Keratinocyte (primary cell): ENCODE measurements around the gene CHRNA5. TPM values are rescaled to one million over a fixed set of nuclear protein-coding genes. Genes with fewer than 3 reads are reported as not detected.

Experiments
- DNase-seq: peaks from one replicate; pipeline ENCODE4 v3.0.0-alpha.2; 2011; ENCODE audit warnings: low read depth, missing footprints, low spot score
- FAIRE-seq: peaks from 2 replicates; lab custom pipeline; 2011; peaks lifted over from hg19 to GRCh38; lab: Jason Lieb, UNC
- H2AFZ ChIP-seq: 2 replicates; pipeline ENCODE4 v1.6.0; 2012; ENCODE audit warnings: low read length, control low read depth, inconsistent platforms; ENCODE audit not compliant: control insufficient read depth
- H3K27ac ChIP-seq: 2 replicates; pipeline ENCODE4 v1.5.1; 2011; ENCODE audit warnings: low read length; ENCODE audit not compliant: control insufficient read depth, insufficient read depth
- H3K27me3 ChIP-seq: 3 replicates; pipeline ENCODE4 v1.6.0; 2011; ENCODE audit warnings: low read length; ENCODE audit not compliant: control insufficient read depth, insufficient read depth; ENCODE audit errors: extremely low read depth
- H3K36me3 ChIP-seq, 2 experiments: 2 replicates in 1 of 2; 3 replicates in 1 of 2; pipeline ENCODE4 v1.5.1; 2011; ENCODE audit warnings: low read length in 2 of 2, mild to moderate bottlenecking in 1 of 2; ENCODE audit not compliant: control insufficient read depth in 2 of 2, insufficient read depth in 2 of 2; ENCODE audit errors: extremely low read depth in 1 of 2
- H3K4me1 ChIP-seq: 3 replicates; pipeline ENCODE4 v1.5.1; 2011; ENCODE audit warnings: low read length; ENCODE audit not compliant: control insufficient read depth, insufficient read depth; ENCODE audit errors: extremely low read depth
- H3K4me2 ChIP-seq: 3 replicates; pipeline ENCODE4 v1.6.0; 2011; ENCODE audit warnings: low read depth, low read length; ENCODE audit not compliant: control insufficient read depth, insufficient read depth; ENCODE audit errors: extremely low read depth
- H3K4me3 ChIP-seq, 3 experiments: fragments of 200-600 bp in 1 of 3; sonication (generic) in 1 of 3; 2 replicates in 2 of 3; 3 replicates in 1 of 3; pipeline ENCODE4 v1.5.1; 2011 to 2016; ENCODE audit warnings: low read length in 3 of 3, mild to moderate bottlenecking in 3 of 3, control low read depth in 2 of 3, inconsistent platforms in 1 of 3, low read depth in 1 of 3, mixed read lengths in 1 of 3, mixed run types in 1 of 3, moderate library complexity in 1 of 3; ENCODE audit not compliant: control insufficient read depth in 2 of 3, insufficient read depth in 2 of 3; ENCODE audit errors: extremely low read depth in 1 of 3
- H3K79me2 ChIP-seq: 2 replicates; pipeline ENCODE4 v1.6.0; 2012; ENCODE audit warnings: low read length; ENCODE audit not compliant: control insufficient read depth, insufficient read depth
- H3K9ac ChIP-seq: 3 replicates; pipeline ENCODE4 v1.6.0; 2011; ENCODE audit warnings: low read length; ENCODE audit not compliant: control insufficient read depth, insufficient read depth; ENCODE audit errors: extremely low read depth
- H3K9me1 ChIP-seq: 3 replicates; pipeline ENCODE4 v1.6.0; 2011; ENCODE audit warnings: low read length; ENCODE audit not compliant: control insufficient read depth, insufficient read depth; ENCODE audit errors: extremely low read depth
- H3K9me3 ChIP-seq: 2 replicates; pipeline ENCODE4 v1.5.1; 2012; ENCODE audit warnings: low read depth, low read length; ENCODE audit not compliant: control insufficient read depth
- H4K20me1 ChIP-seq: 3 replicates; pipeline ENCODE4 v1.6.0; 2011; ENCODE audit warnings: low read length; ENCODE audit not compliant: control insufficient read depth, insufficient read depth; ENCODE audit errors: extremely low read depth
- CTCF ChIP-seq, 3 experiments: IDR thresholded peaks in 1 of 3; conservative IDR thresholded peaks in 1 of 3; optimal IDR thresholded peaks in 1 of 3; 2 replicates in 2 of 3; 3 replicates in 1 of 3; pipeline versions ENCODE3 to v1.5.1; 2011; ENCODE audit warnings: low read length in 3 of 3, mild to moderate bottlenecking in 3 of 3, moderate library complexity in 2 of 3, control low read depth in 1 of 3, inconsistent platforms in 1 of 3; ENCODE audit not compliant: insufficient read depth in 2 of 3; ENCODE audit errors: extremely low read depth in 1 of 3
- EZH2 ChIP-seq: IDR thresholded peaks from one replicate; pipeline ENCODE4 v1.6.1; 2012; ENCODE audit warnings: inconsistent platforms, mild to moderate bottlenecking, low read length, moderate library complexity
- dilution Hi-C: fragments of 300-500 bp; cut with MboI; formaldehyde crosslinking; loops from one replicate; pipeline ENCODE4 v1.7.0; 2020; ENCODE audit warnings: low sequenced_read_pairs; ENCODE audit not compliant: extremely low pct_ligation_motif_present
- polyA plus RNA-seq, 5 experiments: library from polyadenylated mRNA; depleted of rRNA in 3 of 5; stranded (reverse) in 3 of 5; stranded (forward) in 1 of 5; unstranded in 1 of 5; fragments of >200 nt; gene quantifications; 1 replicate in 1 of 5; 2 replicates in 3 of 5; 3 replicates in 1 of 5; pipeline versions ENCODE4 v1.2.1 to v1.2.3, GENCODE V29; 2011 to 2012; ENCODE audit warnings: missing spikeins in 2 of 5, low read depth in 1 of 5, low replicate concordance in 1 of 5

The CHRNA5 gene
- polyA plus RNA-seq, 1 donor (not counting 4 experiments of a cell fraction or from before 2014, with no cell fraction given) = 10.0 TPM

- dilution Hi-C loops = no loop called here
- no peaks in the 10 kb centered on the region for H3K4me1 ChIP-seq
- no peaks in the 10 kb centered on the region for H4K20me1 ChIP-seq
- H3K79me2 ChIP-seq = no peaks in the 10 kb centered on the region
- H3K9me1 ChIP-seq = no peaks in the 10 kb centered on the region
- FAIRE-seq (no peak), DNase-seq (no peak)
- no peak for TF ChIP-seq CTCF (optimal IDR thresholded peaks at IDR 0.05 in 1 of 3, IDR thresholded peaks at IDR 0.05 in 1 of 3, conservative IDR thresholded peaks at IDR 0.05 in 1 of 3; ENCODE audit: extremely low read depth in 1 of 3, insufficient read depth in 2 of 3, low read length in 3 of 3)
- no peak for TF ChIP-seq EZH2
- no peak overlapping the region for H3K4me2 ChIP-seq
- H2AFZ ChIP-seq = no peak overlapping the region
- H3K9me3 ChIP-seq = no peaks in the 10 kb centered on the region
- H3K27ac ChIP-seq = no peak overlapping the region
- no peaks in the 10 kb centered on the region for H3K36me3 ChIP-seq
- H3K9ac ChIP-seq = no peak overlapping the region
- peaks cover 34% of the 10 kb centered on the region for H3K27me3 ChIP-seq
- no peak overlapping the region for H3K4me3 ChIP-seq
Observed at GRCh38 chr15:78617076-78617475, 51.8 kb downstream of the CHRNA5 start.

GRCh38 chr15:78617516-78617915, 52.2 kb downstream of the CHRNA5 start:
- Histone ChIP-seq H3K79me2 (no peaks in the 10 kb centered on the region), H3K9ac (no peak overlapping the region), H3K27ac (no peak overlapping the region), H2AFZ (no peak overlapping the region), H3K36me3 (no peaks in the 10 kb centered on the region), H3K27me3 (peaks cover 38% of the 10 kb centered on the region), H3K4me3 (no peak overlapping the region), H3K4me1 (no peaks in the 10 kb centered on the region), H3K9me1 (no peaks in the 10 kb centered on the region), H3K9me3 (no peaks in the 10 kb centered on the region), H4K20me1 (no peaks in the 10 kb centered on the region), H3K4me2 (no peak overlapping the region)
- dilution Hi-C loops = no loop called here
- DNase-seq (no peak), FAIRE-seq (no peak)
- TF ChIP-seq EZH2 (no peak), CTCF (optimal IDR thresholded peaks at IDR 0.05 in 1 of 3, IDR thresholded peaks at IDR 0.05 in 1 of 3, conservative IDR thresholded peaks at IDR 0.05 in 1 of 3; ENCODE audit: extremely low read depth in 1 of 3, insufficient read depth in 2 of 3, low read length in 3 of 3) (no peak)
